Fibroblast of skin of right biceps (primary cell): ENCODE data around the gene TMEM127.
"Not testable (repeated sequence)": the region's sequence is repeated elsewhere in the genome, so short reads cannot be mapped to it uniquely, and the experiment has no call there.

Experiments
- DNase-seq: peaks from one replicate; pipeline ENCODE4 v3.0.0-alpha.2; 2013

Gene TMEM127

DNA sequence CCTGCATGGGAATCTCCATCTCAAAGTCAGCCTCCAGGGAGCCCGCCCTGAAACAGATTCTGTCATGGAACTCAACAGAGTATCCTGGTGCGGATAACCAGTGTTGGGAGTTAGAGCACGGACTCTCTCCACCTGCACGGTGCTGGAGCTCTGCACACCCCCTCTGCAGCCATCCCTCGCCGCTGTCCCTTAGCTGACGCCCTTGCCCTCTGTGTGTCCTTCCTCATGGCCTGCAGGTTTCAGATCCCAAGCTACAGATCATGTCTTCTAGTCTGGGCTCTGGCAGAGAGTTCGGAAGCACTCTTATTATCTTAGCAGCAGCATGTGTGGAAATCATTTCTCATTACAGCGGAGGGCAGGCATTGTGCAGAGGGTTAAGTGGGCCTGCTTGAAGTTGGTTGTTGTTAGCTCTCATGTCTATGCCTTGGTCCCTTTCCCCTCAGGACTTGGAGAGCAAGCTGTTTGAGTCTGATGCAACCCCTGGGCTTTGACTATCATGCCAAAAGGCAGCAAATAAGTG is 26.0 kb downstream of the TMEM127 start:
- no peak for DNase-seq

DNA sequence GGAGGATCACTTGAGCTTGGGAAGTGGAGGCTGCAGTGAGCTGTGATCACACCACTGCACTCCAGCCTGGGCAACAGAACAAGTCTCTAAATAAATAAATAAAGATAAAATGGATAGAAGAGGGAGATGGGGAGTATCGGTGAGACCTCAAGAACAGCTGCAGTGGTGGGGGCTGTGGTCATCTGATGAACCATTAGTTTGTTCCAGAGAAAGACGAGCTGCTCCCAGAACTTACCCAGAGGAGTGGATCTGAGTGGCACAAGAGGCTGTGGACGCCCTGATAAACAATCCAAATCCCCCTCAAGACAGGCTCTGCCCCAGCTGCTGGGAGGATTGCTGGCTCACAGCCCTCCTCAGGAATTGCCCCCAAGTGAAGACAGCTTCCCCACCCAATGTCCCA is 26.7 kb downstream of the TMEM127 start:
- DNase-seq, result no peak

- DNase-seq, result no peak
These were observed 27.5 kb downstream of the TMEM127 start for GRCh38 chr2:96238266-96238665.

GRCh38 chr2:96236882-96237281 is 28.9 kb downstream of the TMEM127 start:
- no peak for DNase-seq

GRCh38 chr2:96233880-96234316 is 31.9 kb downstream of the TMEM127 start:
- DNase-seq, result no peak

DNA sequence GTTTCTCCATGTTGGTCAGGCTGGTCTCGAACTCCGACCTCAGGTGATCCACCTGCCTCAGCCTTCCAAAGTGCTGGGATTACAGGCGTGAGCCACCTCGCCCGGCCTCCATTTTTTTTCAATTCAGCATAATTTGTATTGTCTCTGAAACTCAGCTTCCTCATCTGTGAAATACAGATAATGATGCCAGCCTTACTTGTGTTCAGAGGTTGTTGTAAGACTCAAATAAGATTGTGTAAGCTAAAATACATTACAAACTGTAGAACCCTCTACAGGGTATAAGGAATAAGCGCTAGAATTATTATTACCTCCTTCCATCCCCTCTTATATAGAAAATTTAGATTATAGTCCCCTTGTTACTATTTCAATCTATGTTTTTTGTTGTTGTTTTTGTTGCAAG is 32.4 kb downstream of the TMEM127 start:
- DNase-seq, result no peak

DNA sequence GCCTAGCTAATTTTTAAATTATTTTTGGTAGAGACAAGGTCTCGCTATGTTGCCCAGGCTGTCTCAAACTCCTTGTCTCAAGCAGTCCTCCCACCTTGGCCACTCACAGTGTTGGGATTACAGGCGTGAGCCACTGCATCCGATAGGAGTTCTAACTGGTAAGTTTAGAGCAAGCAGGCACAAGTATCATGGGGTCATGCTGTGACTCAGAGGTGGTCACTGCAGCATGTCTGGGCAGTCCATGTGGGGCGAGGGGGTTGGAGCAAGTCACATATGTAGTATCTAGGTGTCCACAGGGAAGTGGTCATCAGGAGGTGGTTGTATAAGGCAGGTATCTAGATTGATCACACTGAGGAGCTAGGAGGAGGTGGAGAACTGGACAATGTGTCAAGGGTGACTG is 34.5 kb downstream of the TMEM127 start:
- no peak for DNase-seq

DNA sequence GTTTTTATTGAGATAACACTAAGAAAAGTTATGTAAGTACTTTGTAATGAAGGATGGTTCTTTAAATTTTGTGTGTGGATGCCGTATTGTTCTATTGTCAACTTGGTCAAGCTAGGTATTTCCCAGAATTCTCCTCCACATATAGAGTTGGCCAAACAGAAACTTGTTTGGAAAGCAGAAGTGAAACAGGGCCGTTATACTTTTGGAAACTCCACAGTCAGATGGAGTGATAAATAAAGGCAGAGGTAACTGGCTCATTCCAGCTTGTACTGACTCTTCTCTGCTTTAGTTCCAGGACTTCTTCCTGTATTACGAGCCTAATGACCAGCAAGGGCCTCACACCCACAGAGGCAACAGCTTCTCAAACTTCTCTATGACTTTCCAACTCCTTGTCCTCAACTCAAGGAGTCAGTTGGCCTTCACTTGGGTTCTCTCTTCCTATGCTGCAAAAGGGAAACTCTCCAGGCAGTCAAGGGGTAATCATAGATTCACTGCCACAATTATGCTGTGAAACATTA is 40.7 kb downstream of the TMEM127 start:
- no peak for DNase-seq

DNA sequence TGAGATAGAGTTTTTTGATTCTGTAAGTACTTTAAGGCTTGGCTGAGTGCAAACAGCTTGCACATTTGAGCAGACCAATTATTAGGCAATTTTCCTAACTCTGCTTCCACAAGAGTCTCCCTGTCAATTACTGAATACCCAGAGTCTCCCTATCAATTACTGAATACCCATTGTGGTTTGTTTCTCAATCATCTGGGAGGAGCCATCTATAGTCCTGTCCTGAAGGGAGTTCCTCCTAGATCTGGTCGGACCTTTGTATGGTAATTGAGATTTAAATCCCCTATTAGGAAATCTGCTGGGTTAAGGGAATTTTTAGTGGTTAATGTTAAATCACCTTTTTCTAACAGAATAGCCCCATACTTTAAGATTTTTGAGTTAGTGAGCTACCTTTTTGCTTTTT is 44.7 kb downstream of the TMEM127 start:
- DNase-seq, result not testable (repeated sequence)

DNA sequence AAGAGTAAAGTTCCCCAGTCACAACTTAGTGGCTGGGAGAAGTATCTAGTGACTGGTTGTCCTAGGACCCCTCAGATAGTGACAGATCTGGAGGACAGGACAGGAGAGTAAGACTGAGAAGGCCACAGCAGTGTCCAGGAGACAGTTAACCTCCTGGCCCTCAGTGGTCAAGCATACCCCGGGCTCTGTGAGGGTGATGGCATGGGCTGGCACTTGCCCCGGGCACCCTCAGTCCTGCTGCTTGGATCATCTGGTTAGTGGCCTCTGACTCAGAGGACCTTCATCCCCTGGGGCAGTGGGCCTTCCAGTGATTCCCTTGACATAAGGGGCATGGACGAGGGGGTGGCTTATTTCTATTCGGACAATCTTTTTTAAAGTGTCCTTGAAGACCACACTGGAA is 45.8 kb downstream of the TMEM127 start:
- DNase-seq, result not testable (repeated sequence)

DNA sequence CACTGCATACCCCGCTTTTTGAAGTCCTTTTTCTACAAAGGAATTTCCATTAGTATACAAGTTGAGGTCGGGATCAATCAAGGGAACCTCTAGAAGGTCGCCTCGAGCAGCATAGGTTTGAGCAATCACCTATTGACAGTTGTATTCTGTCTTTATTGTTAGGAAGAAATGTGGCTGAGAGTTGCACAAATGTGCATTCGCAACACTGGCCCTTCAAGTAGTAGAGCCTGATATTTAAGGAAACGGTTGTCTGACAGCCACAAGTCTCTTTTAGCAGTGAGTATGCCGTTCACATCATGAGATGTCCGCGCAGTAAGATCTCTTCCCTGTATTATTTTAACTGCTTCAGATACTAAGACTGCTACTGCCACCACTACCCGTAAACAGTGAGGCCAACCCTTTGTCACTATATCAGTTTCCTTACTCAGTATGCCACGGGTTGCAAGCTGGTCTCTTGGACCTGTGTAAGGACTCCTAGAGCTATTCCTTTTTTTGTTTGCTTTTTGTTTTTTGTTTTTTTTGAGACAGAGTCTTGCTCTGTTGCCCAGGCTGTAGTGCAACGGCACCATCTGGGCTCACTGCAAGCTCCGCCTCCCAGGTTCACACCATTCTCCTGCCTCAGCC is 47.2 kb downstream of the TMEM127 start:
- no peak for DNase-seq

DNA sequence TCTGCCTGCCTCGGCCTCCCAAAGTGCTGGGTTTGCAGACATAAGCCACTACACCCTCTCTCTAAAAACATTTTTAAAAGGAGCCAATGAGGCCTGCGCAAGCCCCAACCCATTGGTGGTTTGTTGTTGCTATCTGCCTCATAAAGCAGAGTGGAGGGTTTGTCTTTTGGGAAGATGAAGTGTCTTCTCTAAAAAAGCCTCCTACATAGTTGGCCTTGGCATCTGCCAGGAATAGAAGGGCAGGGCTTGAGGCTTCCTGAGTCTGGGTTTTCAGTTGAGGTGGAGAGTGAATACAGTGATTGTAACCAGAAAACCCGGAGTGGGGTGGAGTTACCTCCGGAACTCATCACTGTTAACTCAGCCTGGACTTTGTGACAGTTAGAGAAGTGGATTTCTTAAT is 51.2 kb downstream of the TMEM127 start:
- no peak for DNase-seq

GRCh38 chr2:96213379-96213778 is 52.4 kb downstream of the TMEM127 start:
- no peak for DNase-seq

- no peak for DNase-seq
These were observed 53.5 kb downstream of the TMEM127 start for GRCh38 chr2:96212339-96212738.

DNA sequence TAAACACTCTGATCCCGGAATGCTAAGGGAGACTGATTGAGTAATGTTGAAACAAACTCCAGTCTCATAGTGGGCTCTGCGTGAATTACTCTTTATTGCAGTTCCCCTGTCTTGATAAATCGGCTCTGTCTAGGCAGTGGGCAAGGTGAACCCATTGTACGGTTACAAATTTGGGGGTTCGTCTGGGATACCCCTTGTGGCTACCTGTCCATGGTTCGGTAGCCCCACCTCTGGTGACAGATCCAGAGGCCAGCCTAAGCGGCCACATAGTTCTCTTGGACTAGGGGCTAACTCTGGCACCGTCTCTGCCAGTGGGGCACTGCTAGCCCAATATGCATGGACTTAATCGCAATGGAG is 56.1 kb downstream of the TMEM127 start:
- DNase-seq, result no peak

DNA sequence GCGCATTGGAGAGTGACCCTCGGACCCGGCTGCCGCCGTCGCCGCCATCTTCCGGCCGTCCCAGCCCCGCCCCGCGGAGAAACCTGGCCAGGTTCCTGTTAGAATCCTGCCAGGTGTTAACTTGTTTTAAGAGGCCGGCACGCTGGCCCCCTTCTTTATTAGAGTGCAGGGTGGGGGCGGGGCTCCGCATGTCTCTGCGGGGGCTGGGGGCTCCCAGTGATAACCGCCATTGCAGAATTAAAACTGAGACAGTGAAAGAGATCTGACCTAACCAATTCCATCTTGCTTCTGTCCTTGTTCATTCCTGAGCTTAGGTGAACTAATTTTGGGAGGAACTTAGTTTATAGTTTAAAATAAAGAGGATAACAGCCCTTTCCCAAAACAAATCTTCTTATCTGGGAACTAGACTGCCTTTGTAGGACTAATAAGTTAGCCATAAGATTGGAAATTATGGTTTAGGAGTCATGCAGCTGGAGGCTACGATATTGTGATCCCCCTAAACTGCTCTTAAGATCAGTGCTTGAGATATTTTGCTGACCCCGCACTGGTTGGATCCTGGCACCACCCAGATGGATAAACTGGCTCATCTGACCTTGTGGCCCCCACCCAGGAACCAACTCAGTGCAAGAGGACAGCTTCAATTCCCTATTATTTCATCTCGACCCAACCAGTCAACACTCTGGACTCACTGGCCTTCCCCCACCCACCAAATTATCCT is 56.6 kb downstream of the TMEM127 start:
- DNase-seq, result no peak

- peak; percentile 98 for DNase-seq
These were observed 57.4 kb downstream of the TMEM127 start, which contains the start of gene STARD7 for GRCh38 chr2:96208143-96209010. STARD7 (minus strand) TSS chr2:96208827; CDS start chr2:96208434, 393 bp downstream.

- DNase-seq, result no peak
These were observed 58.0 kb downstream of the TMEM127 start for GRCh38 chr2:96207774-96208142.

DNA sequence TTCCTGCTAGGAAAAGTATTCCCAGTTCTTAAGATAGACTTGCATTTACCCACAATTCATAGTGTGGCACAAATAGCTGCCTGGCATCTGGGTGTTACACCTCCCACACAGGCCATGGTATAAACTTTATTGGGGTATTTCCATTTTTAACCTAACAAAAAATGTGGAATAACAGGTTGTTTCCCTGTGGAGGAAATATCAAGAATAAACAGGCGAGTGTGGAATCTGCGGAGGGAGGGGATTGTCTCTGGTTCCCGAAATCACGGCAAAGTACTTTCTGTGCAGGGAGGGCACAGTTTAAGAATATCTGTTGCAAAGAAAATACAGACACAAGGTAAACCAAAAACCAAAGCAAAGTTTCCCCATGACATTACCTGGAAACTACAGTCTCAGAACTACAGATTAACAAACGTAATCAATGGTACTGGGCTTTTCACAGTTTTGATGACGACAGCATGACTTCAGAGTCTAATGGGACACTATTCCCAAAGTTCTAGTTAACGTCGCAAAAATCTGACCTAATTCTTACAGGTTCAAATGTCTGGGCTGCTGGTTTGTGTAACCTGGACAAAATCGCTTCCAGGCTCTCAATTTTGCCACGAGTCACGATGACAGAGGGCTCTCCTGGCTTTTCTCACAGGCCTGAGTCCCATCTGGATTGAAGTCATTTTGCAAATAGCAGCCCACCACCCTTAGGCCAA is 58.6 kb downstream of the TMEM127 start:
- DNase-seq, result no peak

GRCh38 chr2:96205888-96206287 is 59.9 kb downstream of the TMEM127 start:
- DNase-seq, result peak; percentile 56

- no peak for DNase-seq
These were observed 60.8 kb downstream of the TMEM127 start for GRCh38 chr2:96204836-96205624.
